ENCODE results near the gene GBGT1. TPM values are rescaled to one million over a fixed set of nuclear protein-coding genes. Genes with fewer than 3 reads are reported as not detected.

The GBGT1 gene
- total and polyA plus RNA-seq, 2 of the 4 experiments (the other 2 are of a cell fraction): 1.8 to 3.2 TPM

GRCh38 chr9:133207021-133207531 is 43.4 kb upstream of the GBGT1 start:
- H3K4ac ChIP-seq (ENCODE audit: low read depth, low read length): no peak overlapping the region
- H3K79me1 ChIP-seq (ENCODE audit: low read depth in 1 of 2, low read length in 2 of 2): no peaks in the 10 kb centered on the region
- no peaks in the 10 kb centered on the region for H4K20me1 ChIP-seq (ENCODE audit: insufficient read depth, low read length)
- H4K5ac ChIP-seq (ENCODE audit: low read depth, low read length): no peak overlapping the region
- ChIA-PET CTCF (no interaction called here), POLR2A (ENCODE audit: unreplicated experiment) (no interaction called here)
- H3K4me2 ChIP-seq (ENCODE audit: low read depth, low read length): no peak overlapping the region
- no peak overlapping the region for H3K14ac ChIP-seq (replicated peaks; ENCODE audit: low read depth, low read length)
- dilution Hi-C loops (cut with HindIII; ENCODE audit: low sequenced_read_pairs, unreplicated experiment) (no loop called here), intact Hi-C loops (cut with micrococcal nuclease) (no loop called here), in situ Hi-C loops (cut with MboI; ENCODE audit: low sequenced_read_pairs) (no loop called here)
- 69% methylated on average over 6 of the region's 14 CpGs; no CpG with 5 or more reads in 1 of the 2 experiments for WGBS, 2 experiments (ENCODE audit: extremely low coverage in 2 of 2, insufficient read length in 1 of 2)
- H2AK9ac ChIP-seq (replicated peaks; ENCODE audit: low read depth, low read length, poor library complexity): no peak overlapping the region
- peaks cover 32% of the 10 kb centered on the region for H3K27me3 ChIP-seq (ENCODE audit: control insufficient read depth, insufficient read depth, low read length)
- H2BK120ac ChIP-seq (ENCODE audit: low read depth, low read length): no peak overlapping the region
- no peak overlapping the region for H4K91ac ChIP-seq (ENCODE audit: insufficient read depth, low read depth, low read length)
- H3K23ac ChIP-seq (ENCODE audit: low read depth, low read length): no peak overlapping the region
- no peak overlapping the region for H3K4me3 ChIP-seq (ENCODE audit: insufficient read depth, low read depth, low read length)
- no peaks in the 10 kb centered on the region; the same call in 1 of the 2 replicates for H3K9me3 ChIP-seq (ENCODE audit: control insufficient read depth, insufficient read depth, low read length)
- no peak overlapping the region for H3K56ac ChIP-seq (ENCODE audit: extremely low read depth, insufficient read depth, low read length)
- no peak overlapping the region for H3K9ac ChIP-seq (ENCODE audit: low read depth, low read length)
- no peak overlapping the region for H3K27ac ChIP-seq (ENCODE audit: insufficient read depth, low read length)
- H3K36me3 ChIP-seq (ENCODE audit: control insufficient read depth, insufficient read depth, low read length): no peaks in the 10 kb centered on the region
- no peaks in the 10 kb centered on the region for H3K4me1 ChIP-seq (ENCODE audit: control insufficient read depth, insufficient read depth, low read length)
- no peak overlapping the region for H2AFZ ChIP-seq (replicated peaks; ENCODE audit: low read length, poor library complexity)
- no peak overlapping the region for H2BK5ac ChIP-seq (ENCODE audit: low read depth, low read length, poor library complexity, severe bottlenecking)
- DNase-seq (no peak), ATAC-seq (ENCODE audit: low read depth) (no peak)
- H3K18ac ChIP-seq (ENCODE audit: low read depth, low read length): no peak overlapping the region
- H2BK20ac ChIP-seq (ENCODE audit: low read depth, low read length): no peak overlapping the region
- BruUV-seq (replicated peaks): no TSS peak
- H2AK5ac ChIP-seq (ENCODE audit: low read depth, low read length): no peak overlapping the region
- no peaks in the 10 kb centered on the region for H3K9me1 ChIP-seq (ENCODE audit: insufficient read depth, low read length)
- no peak overlapping the region for H2BK15ac ChIP-seq (ENCODE audit: low read depth, low read length)
- no peak for TF ChIP-seq SMC3 (IDR thresholded peaks at IDR 0.05; ENCODE audit: low read depth, low read length)
- TF ChIP-seq MAZ (IDR thresholded peaks at IDR 0.05; ENCODE audit: borderline replicate concordance, low read depth, low read length): no peak
- no peak overlapping the region for H4K8ac ChIP-seq (ENCODE audit: low read depth in 2 of 2, low read length in 2 of 2)
